ENCODE measurements around the gene TMEM151B. TPM values are rescaled to one million over a fixed set of nuclear protein-coding genes. Genes with fewer than 3 reads are reported as not detected.
A peak's percentile ranks its signal among the peaks of the same experiment; 100 is the strongest.

TMEM151B gene
- total and polyA plus RNA-seq, 2 of the 13 experiments (the other 11 are each of a cell fraction or from before 2014, with no cell fraction given): not detected

DNA sequence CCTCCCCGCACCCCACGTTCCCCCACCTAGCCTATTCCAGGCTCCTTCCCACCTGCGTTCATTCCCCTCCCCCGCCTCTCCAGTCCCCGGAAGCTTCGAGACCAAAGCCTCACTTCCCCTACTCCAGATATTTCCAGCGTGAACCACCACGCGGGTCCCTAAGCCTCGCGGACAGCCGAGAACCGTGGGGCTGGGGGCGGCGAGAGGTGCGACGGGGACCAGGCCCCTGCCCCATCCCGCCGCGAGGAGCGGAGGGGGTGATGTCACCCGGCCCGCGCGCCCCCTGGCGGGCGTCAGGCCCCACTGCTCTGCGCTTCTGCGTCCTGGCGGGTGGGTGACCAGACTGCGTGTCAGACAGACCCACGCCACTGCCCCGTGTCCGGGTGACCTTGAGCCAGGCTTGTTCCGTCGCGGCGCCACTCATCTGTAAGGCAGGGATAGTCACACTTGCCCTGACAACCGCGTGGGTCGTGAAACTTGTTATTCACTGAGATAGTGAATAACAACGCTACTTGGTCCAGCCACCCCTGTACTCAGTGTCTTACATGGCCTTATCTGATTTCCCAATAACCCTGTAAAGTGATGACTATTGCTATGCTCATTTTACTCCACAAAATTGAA, 32.3 kb upstream of the TMEM151B start (continued):
- TF ChIP-seq ZBTB1 (CRISPR knock-in tag; IDR thresholded peaks at IDR 0.05; ENCODE audit: borderline replicate concordance) (no peak), MXD1 (CRISPR knock-in tag; IDR thresholded peaks at IDR 0.05) (peak; percentile 1; the same call in 1 of the 2 replicates), ZNF713 (CRISPR knock-in tag; IDR thresholded peaks at IDR 0.05) (no peak), ZNF260 (CRISPR knock-in tag; IDR thresholded peaks at IDR 0.05; ENCODE audit: borderline replicate concordance, low read depth) (0 out of 2 replicates have a peak, but pooled peaks have one; percentile 21), ZNF879 (CRISPR knock-in tag; IDR thresholded peaks at IDR 0.05) (no peak), ZMYM3 (CRISPR knock-in tag; IDR thresholded peaks at IDR 0.05) (no peak), TRIM24 (CRISPR knock-in tag; IDR thresholded peaks at IDR 0.05) (no peak), ARID3A (IDR thresholded peaks at IDR 0.05; ENCODE audit: low read depth, low read length) (no peak), SRSF1 (optimal IDR thresholded peaks at IDR 0.05; ENCODE audit: low read depth, low read length) (peak; percentile 36), TBX3 (IDR thresholded peaks at IDR 0.05; ENCODE audit: borderline replicate concordance) (peak; percentile 56; the same call in 1 of the 2 replicates), CHD2 (IDR thresholded peaks at IDR 0.05; ENCODE audit: low read depth, low read length) (no peak)
- TF ChIP-seq, protein P1, sequence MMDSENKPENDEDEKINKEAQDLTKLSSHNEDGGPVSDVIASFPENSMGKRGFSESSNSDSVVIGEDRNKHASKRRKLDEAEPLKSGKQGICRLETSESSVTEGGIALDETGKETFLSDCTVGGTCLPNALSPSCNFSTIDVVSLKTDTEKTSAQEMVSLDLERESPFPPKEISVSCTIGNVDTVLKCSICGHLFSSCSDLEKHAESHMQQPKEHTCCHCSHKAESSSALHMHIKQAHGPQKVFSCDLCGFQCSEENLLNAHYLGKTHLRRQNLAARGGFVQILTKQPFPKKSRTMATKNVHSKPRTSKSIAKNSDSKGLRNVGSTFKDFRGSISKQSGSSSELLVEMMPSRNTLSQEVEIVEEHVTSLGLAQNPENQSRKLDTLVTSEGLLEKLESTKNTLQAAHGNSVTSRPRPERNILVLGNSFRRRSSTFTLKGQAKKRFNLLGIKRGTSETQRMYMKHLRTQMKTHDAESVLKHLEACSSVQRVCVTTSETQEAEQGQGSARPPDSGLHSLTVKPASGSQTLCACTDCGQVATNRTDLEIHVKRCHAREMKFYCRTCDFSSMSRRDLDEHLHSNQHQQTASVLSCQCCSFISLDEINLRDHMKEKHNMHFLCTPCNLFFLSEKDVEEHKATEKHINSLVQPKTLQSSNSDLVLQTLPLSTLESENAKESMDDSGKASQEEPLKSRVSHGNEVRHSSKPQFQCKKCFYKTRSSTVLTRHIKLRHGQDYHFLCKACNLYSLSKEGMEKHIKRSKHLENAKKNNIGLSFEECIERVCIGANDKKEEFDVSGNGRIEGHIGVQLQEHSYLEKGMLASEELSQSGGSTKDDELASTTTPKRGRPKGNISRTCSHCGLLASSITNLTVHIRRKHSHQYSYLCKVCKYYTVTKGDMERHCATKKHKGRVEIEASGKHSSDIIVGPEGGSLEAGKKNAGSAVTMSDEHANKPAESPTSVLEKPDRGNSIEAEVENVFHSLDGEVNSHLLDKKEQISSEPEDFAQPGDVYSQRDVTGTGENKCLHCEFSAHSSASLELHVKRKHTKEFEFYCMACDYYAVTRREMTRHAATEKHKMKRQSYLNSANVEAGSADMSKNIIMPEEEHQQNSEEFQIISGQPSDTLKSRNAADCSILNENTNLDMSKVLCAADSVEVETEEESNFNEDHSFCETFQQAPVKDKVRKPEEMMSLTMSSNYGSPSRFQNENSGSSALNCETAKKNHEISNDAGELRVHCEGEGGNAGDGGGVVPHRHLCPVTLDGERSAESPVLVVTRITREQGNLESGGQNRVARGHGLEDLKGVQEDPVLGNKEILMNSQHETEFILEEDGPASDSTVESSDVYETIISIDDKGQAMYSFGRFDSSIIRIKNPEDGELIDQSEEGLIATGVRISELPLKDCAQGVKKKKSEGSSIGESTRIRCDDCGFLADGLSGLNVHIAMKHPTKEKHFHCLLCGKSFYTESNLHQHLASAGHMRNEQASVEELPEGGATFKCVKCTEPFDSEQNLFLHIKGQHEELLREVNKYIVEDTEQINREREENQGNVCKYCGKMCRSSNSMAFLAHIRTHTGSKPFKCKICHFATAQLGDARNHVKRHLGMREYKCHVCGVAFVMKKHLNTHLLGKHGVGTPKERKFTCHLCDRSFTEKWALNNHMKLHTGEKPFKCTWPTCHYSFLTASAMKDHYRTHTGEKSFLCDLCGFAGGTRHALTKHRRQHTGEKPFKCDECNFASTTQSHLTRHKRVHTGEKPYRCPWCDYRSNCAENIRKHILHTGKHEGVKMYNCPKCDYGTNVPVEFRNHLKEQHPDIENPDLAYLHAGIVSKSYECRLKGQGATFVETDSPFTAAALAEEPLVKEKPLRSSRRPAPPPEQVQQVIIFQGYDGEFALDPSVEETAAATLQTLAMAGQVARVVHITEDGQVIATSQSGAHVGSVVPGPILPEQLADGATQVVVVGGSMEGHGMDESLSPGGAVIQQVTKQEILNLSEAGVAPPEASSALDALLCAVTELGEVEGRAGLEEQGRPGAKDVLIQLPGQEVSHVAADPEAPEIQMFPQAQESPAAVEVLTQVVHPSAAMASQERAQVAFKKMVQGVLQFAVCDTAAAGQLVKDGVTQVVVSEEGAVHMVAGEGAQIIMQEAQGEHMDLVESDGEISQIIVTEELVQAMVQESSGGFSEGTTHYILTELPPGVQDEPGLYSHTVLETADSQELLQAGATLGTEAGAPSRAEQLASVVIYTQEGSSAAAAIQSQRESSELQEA (CRISPR knock-in tag; IDR thresholded peaks at IDR 0.05; ENCODE audit: not compliant biosample characterization): no peak
- TF ChIP-seq, protein P2, sequence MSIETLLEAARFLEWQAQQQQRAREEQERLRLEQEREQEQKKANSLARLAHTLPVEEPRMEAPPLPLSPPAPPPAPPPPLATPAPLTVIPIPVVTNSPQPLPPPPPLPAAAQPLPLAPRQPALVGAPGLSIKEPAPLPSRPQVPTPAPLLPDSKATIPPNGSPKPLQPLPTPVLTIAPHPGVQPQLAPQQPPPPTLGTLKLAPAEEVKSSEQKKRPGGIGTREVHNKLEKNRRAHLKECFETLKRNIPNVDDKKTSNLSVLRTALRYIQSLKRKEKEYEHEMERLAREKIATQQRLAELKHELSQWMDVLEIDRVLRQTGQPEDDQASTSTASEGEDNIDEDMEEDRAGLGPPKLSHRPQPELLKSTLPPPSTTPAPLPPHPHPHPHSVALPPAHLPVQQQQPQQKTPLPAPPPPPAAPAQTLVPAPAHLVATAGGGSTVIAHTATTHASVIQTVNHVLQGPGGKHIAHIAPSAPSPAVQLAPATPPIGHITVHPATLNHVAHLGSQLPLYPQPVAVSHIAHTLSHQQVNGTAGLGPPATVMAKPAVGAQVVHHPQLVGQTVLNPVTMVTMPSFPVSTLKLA (IDR thresholded peaks at IDR 0.05): no peak
- TF ChIP-seq, protein P3, sequence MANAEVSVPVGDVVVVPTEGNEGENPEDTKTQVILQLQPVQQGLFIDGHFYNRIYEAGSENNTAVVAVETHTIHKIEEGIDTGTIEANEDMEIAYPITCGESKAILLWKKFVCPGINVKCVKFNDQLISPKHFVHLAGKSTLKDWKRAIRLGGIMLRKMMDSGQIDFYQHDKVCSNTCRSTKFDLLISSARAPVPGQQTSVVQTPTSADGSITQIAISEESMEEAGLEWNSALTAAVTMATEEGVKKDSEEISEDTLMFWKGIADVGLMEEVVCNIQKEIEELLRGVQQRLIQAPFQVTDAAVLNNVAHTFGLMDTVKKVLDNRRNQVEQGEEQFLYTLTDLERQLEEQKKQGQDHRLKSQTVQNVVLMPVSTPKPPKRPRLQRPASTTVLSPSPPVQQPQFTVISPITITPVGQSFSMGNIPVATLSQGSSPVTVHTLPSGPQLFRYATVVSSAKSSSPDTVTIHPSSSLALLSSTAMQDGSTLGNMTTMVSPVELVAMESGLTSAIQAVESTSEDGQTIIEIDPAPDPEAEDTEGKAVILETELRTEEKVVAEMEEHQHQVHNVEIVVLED (CRISPR knock-in tag; IDR thresholded peaks at IDR 0.05; ENCODE audit: borderline replicate concordance): no peak

Data from HepG2 (cell line).